ENCODE data around the gene DCDC2B.
"Not testable (repeated sequence)": the region's sequence is repeated elsewhere in the genome, so short reads cannot be mapped to it uniquely, and the experiment has no call there.

DCDC2B gene

GRCh38 chr1:32257227-32257508, 48.3 kb downstream of the DCDC2B start:
- H3K4me1 ChIP-seq (ENCODE audit: control insufficient read depth, low read length), result peaks cover 88% of the 10 kb centered on the region
- H4K20me1 ChIP-seq (ENCODE audit: control insufficient read depth, insufficient read depth, low read depth, low read length), result no peaks in the 10 kb centered on the region
- H3K27ac ChIP-seq (ENCODE audit: low read depth, low read length), result peak overlapping the region; percentile 100
- no peaks in the 10 kb centered on the region for H3K9me2 ChIP-seq (replicated peaks; ENCODE audit: control insufficient read depth, low read length)
- peaks cover 36% of the 10 kb centered on the region for H3F3A ChIP-seq (ENCODE audit: control insufficient read depth, insufficient read depth)
- H3K4me3 ChIP-seq (ENCODE audit: low read length), result peak overlapping the region; percentile 52
- peaks cover 84% of the 10 kb centered on the region for H3K79me2 ChIP-seq (ENCODE audit: control insufficient read depth, low read length)
- no peaks in the 10 kb centered on the region for H3K9me3 ChIP-seq (ENCODE audit: control insufficient read depth, insufficient read depth, low read length)
- no peak for TF ChIP-seq CTCF (IDR thresholded peaks at IDR 0.05; ENCODE audit: low read depth, low read length, poor library complexity, severe bottlenecking)
- no peak for TF ChIP-seq EZH2phosphoT487 (IDR thresholded peaks at IDR 0.05; ENCODE audit: borderline replicate concordance, low read length)
- peak overlapping the region; percentile 89 for H3K4me2 ChIP-seq (ENCODE audit: low read length)
- H3K27me3 ChIP-seq (ENCODE audit: control insufficient read depth, low read length), result no peaks in the 10 kb centered on the region
- peaks cover 25% of the 10 kb centered on the region for H3K36me3 ChIP-seq (ENCODE audit: control insufficient read depth, low read length)

GRCh38 chr1:32263236-32263593, 54.3 kb downstream of the DCDC2B start:
- Histone ChIP-seq H3K27ac (ENCODE audit: low read depth, low read length) (peak overlapping the region; percentile 93), H3K4me2 (ENCODE audit: low read length) (peak overlapping the region; percentile 87), H3K4me1 (ENCODE audit: control insufficient read depth, low read length) (peaks cover 81% of the 10 kb centered on the region), H3F3A (ENCODE audit: control insufficient read depth, insufficient read depth) (peaks cover 46% of the 10 kb centered on the region), H3K79me2 (ENCODE audit: control insufficient read depth, low read length) (peaks cover 61% of the 10 kb centered on the region), H3K36me3 (ENCODE audit: control insufficient read depth, low read length) (peaks cover 24% of the 10 kb centered on the region), H3K4me3 (ENCODE audit: low read length) (peak overlapping the region; percentile 61)
- H4K20me1 ChIP-seq (ENCODE audit: control insufficient read depth, insufficient read depth, low read depth, low read length); H3K9me2 ChIP-seq (replicated peaks; ENCODE audit: control insufficient read depth, low read length); H3K27me3 ChIP-seq (ENCODE audit: control insufficient read depth, low read length); H3K9me3 ChIP-seq (ENCODE audit: control insufficient read depth, insufficient read depth, low read length): not testable (repeated sequence)

- Histone ChIP-seq H3K4me2 (ENCODE audit: low read length) (peak overlapping the region; percentile 87), H3K79me2 (ENCODE audit: control insufficient read depth, low read length) (peaks cover 56% of the 10 kb centered on the region), H3K27ac (ENCODE audit: low read depth, low read length) (peak overlapping the region; percentile 93), H3K4me1 (ENCODE audit: control insufficient read depth, low read length) (peaks cover 78% of the 10 kb centered on the region), H3K4me3 (ENCODE audit: low read length) (peak overlapping the region; percentile 61), H4K20me1 (ENCODE audit: control insufficient read depth, insufficient read depth, low read depth, low read length) (no peaks in the 10 kb centered on the region), H3K27me3 (ENCODE audit: control insufficient read depth, low read length) (no peaks in the 10 kb centered on the region), H3K36me3 (ENCODE audit: control insufficient read depth, low read length) (peaks cover 24% of the 10 kb centered on the region), H3F3A (ENCODE audit: control insufficient read depth, insufficient read depth) (peaks cover 48% of the 10 kb centered on the region), H3K9me3 (ENCODE audit: control insufficient read depth, insufficient read depth, low read length) (no peaks in the 10 kb centered on the region), H3K9me2 (replicated peaks; ENCODE audit: control insufficient read depth, low read length) (no peaks in the 10 kb centered on the region)
- TF ChIP-seq CTCF (IDR thresholded peaks at IDR 0.05; ENCODE audit: low read depth, low read length, poor library complexity, severe bottlenecking), result no peak
- TF ChIP-seq EZH2phosphoT487 (IDR thresholded peaks at IDR 0.05; ENCODE audit: borderline replicate concordance, low read length), result no peak
Observed at GRCh38 chr1:32263744-32264143, 54.9 kb downstream of the DCDC2B start.
